Stimulated activated CD8-positive, alpha-beta memory T cell treated with anti-CD3 and anti-CD28 coated beads, Interleukin-4, amount 100 ng/mL, for 4 hours (primary cell): ENCODE measurements around the gene COCH.
"Not testable (repeated sequence)": the region's sequence is repeated elsewhere in the genome, so short reads cannot be mapped to it uniquely, and the experiment has no call there.

Experiments
- DNase-seq, 2 donors: peaks; one replicate each; pipeline ENCODE4 v3.0.0-alpha.2; 2020; ENCODE audit warnings: low read depth in 2 of 2, low spot score in 1 of 2

COCH gene

GRCh38 chr14:30874999-30875787, 834 bp downstream of the COCH start:
- DNase-seq, result no peak

DNA sequence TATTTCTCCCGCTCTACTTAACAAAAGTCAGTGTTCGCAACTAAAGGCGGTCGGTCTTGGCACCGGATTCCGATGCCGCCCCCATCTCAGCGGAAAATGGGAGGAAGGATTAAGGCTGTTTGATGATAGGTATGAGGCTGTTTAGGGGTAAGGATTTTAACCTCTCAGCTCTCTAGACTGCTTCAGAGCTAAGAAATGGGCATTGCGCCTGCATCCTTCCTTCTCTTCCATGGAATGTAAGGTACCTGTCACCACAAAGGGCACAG, 1.4 kb downstream of the COCH start:
- no peak for DNase-seq

- no peak for DNase-seq
These were observed 2.3 kb downstream of the COCH start for GRCh38 chr14:30876692-30877091.

DNA sequence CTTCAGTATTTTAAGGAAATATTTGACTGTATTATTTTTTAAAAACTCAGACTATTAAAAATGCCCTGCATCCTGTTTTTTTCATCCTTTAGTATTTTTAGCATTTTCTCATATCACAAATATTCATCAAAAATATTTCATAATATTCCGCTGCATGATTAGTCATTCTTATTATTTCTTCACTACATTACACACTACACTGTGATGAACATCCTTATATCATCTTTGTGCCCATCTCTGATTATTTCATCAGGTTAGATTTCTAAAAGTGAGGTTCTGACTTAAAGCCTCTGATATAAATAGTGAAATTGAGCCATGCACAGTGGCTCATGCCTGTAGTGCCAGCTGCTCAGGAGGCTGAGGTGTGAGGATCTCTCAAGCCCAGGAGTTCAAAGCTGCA, 8.1 kb downstream of the COCH start:
- no peak for DNase-seq

DNA sequence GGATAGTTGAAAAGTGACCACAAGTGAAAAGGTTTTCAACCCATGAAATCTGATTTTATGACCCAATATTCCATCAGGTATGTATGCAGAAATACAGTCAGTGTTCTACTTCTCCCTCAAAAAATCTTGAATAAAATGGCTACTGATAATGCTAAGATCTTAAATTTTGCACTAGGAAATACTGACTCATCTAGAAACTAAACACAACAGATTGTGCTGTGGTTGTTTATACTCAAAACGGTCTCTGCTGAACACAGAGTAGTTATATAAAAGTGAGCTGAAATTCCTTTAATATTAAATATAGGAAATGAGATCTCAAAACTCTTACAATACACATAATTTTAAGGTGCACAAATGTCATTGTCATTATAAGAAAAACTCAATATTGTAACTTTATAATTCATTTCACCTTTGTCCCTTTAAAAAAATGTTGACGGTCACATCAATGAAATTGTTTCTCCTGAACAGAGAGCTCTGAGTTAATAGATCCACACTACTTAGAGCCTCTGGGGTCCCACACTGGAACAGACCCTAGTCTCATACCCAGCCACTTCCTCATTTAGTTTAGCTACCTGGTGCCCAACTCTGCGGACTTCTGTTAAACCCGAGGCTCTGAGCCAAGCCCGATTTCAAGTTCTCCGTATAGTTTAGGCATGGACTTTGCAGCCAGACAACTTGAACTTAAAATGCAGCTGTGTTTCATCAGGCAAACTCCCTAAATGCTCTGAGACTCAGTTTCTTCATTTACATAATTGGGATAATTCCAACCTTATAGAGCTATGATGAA, 9.3 kb downstream of the COCH start:
- DNase-seq, result no peak

DNA sequence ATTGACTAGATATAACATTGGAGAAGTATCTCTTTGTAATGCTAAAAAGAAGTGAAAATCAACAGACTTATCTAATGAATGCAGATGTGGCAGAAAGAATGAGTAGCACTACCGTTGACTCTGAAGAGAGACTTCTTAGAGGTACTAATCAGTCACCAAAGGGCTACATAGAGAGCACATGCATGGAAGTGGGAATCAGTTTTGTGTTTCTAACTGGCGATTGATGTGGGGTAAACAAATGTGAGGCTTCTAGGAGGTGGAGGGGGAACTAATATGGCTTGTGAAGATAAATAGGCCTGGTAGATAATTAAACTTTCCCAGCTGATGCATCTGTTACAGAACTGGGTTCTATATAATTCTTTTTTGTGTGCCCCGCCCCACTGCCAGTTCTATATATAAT, 10.5 kb downstream of the COCH start:
- no peak for DNase-seq

GRCh38 chr14:30885840-30886740, 11.7 kb downstream of the COCH start:
- DNase-seq, result no peak

- DNase-seq, result no peak
These were observed 14.3 kb downstream of the COCH start for GRCh38 chr14:30888480-30889243.

DNA sequence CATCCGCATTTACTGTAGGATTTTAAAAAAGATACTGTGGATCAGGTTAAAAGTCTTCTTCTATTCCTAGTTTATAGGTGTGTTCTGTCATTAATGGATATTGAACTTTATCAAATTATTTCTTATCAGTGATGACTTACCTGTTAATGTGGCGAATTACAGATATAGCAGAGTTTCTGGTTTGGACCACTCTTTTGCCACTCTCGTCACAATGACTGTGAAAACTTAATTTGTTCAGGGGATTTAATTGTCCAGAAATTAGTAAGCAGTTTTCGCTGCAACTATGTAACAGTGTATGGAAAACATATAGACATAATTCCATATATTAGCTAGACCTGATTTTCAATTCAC, 14.9 kb downstream of the COCH start:
- no peak for DNase-seq

DNA sequence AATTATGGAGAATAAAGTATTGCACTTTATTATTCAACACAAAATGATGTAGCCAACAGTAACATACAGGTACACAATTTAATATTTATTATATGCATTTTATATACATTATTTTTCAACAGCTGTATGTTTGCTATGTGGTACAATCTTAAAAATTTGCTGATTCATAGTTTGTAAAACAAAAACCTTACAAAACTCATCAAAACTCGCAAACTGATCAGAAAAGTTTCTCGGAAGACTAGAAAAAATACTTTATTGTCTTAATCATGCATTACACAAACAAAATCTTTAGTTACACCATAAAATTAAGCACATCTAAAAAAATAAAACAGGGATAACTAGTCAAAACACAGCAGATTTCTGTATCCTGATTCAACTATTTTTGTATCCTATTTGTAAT, 19.5 kb downstream of the COCH start:
- DNase-seq, result no peak

DNA sequence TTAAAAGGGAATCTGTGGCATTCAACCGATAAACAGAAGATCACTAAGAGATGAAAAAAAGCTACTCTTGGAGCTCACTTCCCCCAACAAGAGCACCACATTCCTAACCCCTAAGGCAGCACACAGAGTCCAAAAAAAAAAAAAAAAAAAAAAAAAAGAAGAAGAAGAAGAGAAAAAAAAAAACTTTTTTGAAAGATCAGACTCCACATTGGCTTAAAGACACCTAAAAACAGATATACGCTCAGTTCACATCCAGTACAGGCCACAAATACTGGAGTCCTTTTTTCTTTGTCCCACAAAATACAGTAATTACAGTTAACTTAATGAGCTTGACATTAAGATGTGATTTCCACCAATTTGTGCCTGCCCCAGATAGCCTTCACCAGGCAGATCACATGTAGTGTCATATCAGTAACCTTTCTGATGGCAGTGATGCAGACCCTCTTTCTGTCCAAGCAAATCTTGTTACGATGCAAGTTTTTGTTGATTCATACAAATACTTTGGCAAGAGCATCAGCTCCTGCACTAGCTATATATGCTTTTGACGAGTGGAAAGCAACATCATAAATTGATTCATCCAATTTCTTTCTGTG, 20.7 kb downstream of the COCH start:
- no peak for DNase-seq

GRCh38 chr14:30896435-30896834, 22.1 kb downstream of the COCH start:
- no peak for DNase-seq

GRCh38 chr14:30897121-30897520, 22.8 kb downstream of the COCH start:
- not testable (repeated sequence) for DNase-seq

DNA sequence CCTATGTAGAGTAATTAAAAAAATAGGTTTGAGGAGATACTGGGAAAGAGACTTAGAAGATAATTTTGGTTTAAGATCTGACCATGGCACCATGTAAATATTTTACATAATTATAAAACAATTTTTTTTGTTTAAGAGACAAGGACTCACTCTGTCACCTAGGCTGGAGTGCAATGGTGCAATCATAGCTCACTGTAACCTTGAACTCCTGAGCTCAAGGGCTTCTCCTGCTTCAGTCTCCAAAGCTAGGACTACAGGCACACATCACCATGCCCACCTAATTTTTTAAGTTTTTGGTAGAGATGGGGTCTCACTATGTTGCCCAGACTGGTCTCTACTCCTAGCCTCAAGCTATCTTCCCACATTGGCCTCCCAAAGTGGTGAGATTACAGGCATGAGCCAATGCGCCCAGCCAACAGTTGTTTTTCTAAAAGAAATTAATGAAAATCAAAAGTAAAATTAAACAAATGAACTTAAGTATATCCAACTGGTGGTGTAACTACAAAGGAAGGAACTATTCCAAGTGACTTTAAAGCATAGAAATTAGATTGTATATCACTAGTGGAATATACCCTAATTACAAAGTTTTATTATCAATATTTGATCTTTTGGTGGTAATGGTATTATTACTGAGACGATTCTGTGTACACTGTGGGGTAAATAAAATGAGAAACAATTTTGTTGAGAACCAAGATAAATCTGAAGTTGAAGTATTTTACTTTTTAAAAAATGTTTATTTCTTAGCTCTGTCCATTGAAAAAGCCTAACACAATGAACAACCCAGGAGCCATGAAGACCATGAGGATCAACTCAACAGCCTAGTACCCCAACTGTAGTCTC, 29.1 kb downstream of the COCH start:
- no peak for DNase-seq

DNA sequence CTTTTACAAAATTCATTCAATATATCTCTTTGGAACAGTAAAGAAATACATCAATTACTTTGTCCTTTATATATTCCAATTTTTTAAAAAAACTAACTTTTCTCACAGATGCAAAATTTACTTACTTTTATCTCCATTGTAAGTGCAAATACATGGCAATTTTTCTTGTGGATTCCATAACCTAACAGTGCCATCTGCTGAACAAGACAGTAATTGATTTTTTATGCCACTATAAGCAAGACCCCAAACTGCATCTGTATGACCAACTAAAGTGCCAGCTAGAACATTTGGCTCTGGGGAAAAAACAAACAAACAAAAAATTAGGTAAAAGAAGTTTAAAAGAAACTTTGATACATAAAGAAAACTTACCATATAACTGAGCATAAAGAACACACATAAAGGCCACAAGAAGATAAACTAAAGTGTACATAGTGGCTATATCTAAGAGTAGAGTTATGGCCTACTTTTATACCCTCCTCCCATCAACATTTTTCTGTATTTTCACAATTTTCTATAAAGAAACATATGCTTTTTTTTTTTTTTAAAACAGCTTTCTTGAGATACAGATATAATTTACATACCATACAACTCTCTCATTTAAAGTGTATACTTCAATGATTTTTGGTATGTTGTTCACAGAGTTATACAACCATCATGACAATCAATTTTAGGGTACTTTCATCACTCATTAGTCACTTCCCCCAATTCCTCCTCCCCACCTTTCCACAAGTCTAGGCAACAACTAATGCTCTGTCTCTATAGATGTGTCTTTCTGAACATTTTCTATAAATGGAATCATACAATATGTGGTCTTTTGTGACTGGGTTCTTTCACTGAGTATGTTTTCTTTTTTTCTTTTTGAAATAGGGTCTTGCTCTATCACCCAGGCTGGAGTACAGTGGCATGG, 32.6 kb downstream of the COCH start:
- DNase-seq, result no peak

DNA sequence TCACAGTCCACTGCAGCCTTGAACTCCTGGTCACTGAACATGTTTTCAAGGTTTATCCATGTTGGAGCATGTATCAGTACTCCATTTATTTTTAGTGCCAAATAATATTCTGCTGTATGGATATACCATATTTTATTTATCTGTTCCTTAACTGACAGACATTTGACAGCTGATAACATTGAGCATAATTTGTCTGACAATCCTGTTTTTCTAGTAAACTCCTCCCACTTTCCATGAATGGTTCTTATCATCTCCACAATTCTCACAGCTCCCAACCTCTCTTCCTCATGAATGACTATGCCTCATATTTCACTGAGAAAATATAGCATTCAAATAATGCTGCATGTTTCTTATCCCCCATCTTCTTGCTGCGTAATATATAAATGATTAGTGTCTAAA, 33.3 kb downstream of the COCH start:
- DNase-seq, result no peak

DNA sequence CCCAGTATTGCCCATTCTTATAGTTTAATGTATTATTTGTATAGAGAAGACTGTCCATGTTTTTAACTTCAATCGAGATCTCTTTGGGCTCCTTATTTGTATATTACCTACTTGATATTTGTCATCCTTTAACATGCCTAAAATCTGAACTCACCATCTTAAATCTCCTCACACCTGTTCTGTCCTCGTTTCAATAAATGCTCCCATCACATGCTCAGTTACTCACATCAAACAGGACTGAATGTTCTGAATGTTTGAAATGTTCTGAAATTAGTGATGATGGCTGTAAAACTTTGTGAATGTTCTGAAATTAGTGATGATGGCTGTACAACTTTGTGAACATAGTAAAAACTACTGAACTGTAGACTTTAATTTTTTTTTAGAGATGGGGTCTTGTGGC, 34.5 kb downstream of the COCH start:
- DNase-seq, result no peak

DNA sequence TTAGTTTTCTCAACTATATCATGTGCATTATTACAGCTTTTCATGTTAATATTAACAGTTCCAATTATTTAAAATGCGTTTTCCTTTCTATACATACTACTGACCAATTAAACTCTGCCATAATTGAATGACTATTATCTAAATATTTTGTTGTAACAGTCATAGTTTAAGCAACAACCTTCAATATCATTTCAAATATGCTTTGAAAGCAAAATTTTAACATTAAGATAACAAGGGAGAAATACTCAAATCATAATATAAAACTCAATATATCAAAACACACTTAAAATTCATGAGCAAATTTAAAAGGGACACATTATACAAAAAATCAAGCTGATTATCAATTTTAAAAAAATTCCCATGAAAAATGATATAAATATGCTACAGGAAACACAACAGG, 40.5 kb downstream of the COCH start:
- no peak for DNase-seq

- no peak for DNase-seq
These were observed 41.2 kb downstream of the COCH start for GRCh38 chr14:30915596-30915995.
